Mononuclear cell (primary cell): ENCODE data around the gene ZMYM4. TPM values are rescaled to one million over a fixed set of nuclear protein-coding genes. Genes with fewer than 3 reads are reported as not detected.

Source experiments
- H3K27me3 ChIP-seq: 2 replicates; pipeline ENCODE4 v1.6.0; 2011; ENCODE audit warnings: low read length, control low read depth; ENCODE audit not compliant: insufficient read depth
- H3K4me1 ChIP-seq: 2 replicates; pipeline ENCODE4 v1.5.1; 2011; ENCODE audit warnings: mild to moderate bottlenecking, low read length, control low read depth; ENCODE audit not compliant: insufficient read depth
- H3K4me3 ChIP-seq: 2 replicates; pipeline ENCODE4 v1.5.1; 2011; ENCODE audit warnings: mild to moderate bottlenecking, low read length, moderate library complexity
- H3K9me3 ChIP-seq: 2 replicates; pipeline ENCODE4 v1.5.1; 2011; ENCODE audit warnings: low read depth, mild to moderate bottlenecking, control low read depth, low read length
- total RNA-seq: library from RNA; depleted of rRNA; stranded (reverse); fragments of >200 nt; gene quantifications from one replicate; pipeline ENCODE4 v1.2.3, GENCODE V29; 2012

The ZMYM4 gene
- total RNA-seq, 1 donor, result 31.0 TPM

DNA sequence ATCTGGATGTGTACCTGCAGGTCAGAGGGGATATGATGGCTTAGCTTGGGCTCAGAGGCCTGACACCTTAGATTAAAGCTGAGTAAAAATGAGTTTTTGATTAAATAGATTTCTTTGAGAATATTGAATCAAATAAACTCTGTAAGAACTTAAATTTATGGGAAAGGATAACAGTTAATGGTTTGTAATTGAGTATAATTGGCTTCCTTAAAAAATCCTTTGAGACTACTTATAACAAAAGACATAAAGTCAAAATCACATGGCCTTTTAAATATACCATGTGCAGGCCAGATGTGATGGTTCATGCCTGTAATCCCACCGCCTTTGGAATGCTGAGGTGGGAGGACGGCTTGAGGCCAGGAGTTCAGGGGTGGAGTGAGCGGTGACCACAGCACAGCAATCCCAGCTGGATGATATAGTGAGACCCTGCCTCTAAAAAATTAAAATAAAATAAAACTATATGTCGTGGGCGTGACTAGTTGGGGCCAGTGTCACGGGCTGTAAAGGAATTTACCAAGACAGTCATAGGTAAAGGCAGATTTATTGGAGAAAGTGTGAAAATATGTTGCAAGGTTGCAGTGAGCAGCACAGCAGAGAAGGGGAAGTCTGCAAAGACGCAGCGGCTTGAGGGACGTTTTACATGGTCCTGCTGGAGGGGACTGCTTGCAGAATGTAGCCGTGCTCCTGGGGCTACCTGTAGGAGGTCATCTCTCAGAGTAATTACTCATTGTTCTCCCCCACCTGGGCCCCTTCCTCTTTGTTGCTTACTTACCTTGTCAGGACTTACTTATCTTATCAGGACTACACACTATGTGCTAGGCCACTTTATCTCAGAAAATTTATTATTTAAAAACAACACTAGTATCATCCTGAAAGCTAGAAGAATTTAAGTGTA is 122.3 kb downstream of the ZMYM4 start:
- Histone ChIP-seq H3K9me3 (no peaks in the 10 kb centered on the region), H3K27me3 (no peaks in the 10 kb centered on the region), H3K4me3 (no peak overlapping the region), H3K4me1 (peaks cover 8% of the 10 kb centered on the region)

DNA sequence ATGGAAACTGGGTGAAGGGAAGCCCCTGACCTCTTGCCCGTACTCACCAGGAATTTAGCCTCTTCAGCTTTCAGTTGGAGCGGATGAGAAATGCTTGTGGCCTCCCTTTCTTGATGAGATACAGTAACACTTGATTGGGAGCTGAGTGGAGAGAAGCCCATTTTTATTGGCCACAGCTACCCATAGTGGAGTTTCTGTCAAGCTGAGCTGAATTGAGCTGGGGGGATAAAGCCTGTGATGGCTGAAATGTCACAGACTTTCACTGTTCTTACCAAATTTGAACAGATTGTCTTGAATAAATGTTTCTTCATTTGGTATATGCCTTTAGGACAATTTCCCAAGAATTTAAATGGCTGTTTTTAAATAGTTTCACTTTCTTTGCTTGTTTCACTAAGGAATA is 125.9 kb downstream of the ZMYM4 start:
- peaks cover 5% of the 10 kb centered on the region for H3K4me1 ChIP-seq
- H3K4me3 ChIP-seq, result no peak overlapping the region
- no peaks in the 10 kb centered on the region for H3K27me3 ChIP-seq
- H3K9me3 ChIP-seq, result no peaks in the 10 kb centered on the region

DNA sequence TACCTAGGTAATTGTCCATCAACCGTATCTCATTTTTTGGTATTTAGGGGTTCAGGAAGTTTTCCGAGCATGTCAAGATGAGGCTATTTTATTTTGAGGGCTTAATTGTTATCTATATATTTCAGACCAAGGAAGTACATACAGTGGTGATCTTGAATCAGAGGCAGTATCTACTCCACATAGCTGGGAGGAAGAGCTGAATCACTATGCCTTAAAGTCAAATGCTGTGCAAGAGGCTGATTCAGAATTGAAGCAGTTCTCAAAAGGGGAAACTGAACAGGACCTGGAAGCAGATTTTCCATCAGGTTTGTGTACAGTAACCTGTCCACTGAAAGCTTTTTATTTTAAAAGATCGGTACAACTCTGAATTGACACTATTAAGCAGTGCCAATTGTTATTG is 130.2 kb downstream of the ZMYM4 start:
- Histone ChIP-seq H3K9me3 (no peaks in the 10 kb centered on the region), H3K27me3 (no peaks in the 10 kb centered on the region), H3K4me1 (no peaks in the 10 kb centered on the region), H3K4me3 (no peak overlapping the region)

DNA sequence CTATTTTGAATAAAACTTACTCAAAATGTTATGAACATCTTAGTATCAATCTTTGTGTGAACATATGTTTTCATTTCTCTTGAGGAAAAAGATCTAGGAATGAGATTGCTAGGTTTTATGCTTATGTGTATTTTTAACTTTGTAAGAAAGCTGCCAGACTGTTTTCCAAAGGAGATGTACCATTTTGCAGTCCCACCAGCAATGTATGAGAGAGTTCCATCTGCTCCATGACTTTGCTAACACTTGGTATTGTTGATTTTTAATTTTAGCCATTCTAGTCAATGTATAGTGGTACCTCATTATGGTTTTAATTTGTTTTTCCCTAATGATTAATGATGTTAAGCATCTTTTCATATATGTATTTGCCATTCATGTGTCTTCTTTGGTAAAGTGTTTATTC is 132.5 kb downstream of the ZMYM4 start:
- Histone ChIP-seq H3K27me3 (no peaks in the 10 kb centered on the region), H3K4me3 (no peak overlapping the region), H3K9me3 (no peaks in the 10 kb centered on the region), H3K4me1 (no peaks in the 10 kb centered on the region)

DNA sequence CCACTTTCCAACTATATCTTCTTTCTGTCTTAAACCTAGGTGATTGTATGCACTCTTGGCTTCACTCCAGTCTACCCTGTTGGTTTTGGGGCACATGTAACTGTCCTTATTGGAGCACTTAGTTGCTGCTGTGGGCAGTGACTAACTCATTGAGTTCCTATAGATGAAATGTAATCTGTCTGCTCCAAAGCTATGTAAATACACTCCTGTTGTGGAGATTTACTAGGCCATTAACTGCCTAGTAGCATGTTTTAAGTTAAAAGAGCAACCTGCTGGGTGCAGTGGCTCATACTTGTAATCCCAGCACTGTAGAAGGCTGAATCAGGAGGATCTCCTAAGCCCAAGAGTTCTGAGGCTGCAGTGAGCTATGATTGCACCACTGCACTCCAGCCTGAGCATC is 137.6 kb downstream of the ZMYM4 start:
- Histone ChIP-seq H3K9me3 (no peaks in the 10 kb centered on the region), H3K4me3 (no peak overlapping the region), H3K4me1 (peaks cover 5% of the 10 kb centered on the region), H3K27me3 (no peaks in the 10 kb centered on the region)

DNA sequence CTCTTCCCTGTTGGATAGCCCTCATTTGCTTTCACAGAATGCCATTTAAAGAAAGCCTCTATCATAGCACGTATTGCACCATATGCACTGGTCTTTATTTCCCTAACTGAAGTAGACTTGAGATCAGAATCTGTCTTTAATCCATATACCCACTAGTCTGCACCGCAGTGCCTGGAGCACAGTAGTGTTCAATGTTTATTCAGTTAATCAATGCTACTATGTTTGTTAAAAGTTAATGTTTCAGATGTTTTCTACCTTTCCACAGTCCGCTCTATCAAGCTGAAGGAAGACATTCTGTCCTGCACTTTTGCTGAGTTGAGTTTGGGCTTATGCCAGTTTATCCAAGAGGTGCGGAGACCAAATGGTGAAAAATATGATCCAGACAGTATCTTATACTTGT is 139.2 kb downstream of the ZMYM4 start:
- H3K4me3 ChIP-seq, result no peak overlapping the region
- peaks cover 10% of the 10 kb centered on the region for H3K4me1 ChIP-seq
- H3K9me3 ChIP-seq, result no peaks in the 10 kb centered on the region
- H3K27me3 ChIP-seq, result no peaks in the 10 kb centered on the region

DNA sequence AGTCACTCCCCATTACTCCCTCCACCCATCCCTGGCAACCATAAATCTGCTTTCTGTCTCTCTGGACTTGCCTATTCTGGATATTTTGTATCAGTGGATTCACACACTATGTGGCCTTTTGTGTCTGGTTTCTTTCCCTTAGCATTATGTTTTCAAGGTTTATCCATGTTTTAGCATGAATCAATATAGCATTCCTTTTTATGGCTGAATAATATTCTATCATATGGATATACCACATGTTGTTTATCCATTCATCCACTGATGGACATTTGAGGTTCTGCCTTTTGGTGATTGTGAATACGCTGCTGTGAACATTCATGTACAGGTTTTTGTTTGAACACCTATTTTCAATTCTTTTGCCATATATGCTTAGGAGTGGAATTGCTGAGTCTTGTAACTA is 140.4 kb downstream of the ZMYM4 start:
- peaks cover 10% of the 10 kb centered on the region for H3K4me1 ChIP-seq
- no peaks in the 10 kb centered on the region for H3K9me3 ChIP-seq
- H3K4me3 ChIP-seq, result no peak overlapping the region
- no peaks in the 10 kb centered on the region for H3K27me3 ChIP-seq

DNA sequence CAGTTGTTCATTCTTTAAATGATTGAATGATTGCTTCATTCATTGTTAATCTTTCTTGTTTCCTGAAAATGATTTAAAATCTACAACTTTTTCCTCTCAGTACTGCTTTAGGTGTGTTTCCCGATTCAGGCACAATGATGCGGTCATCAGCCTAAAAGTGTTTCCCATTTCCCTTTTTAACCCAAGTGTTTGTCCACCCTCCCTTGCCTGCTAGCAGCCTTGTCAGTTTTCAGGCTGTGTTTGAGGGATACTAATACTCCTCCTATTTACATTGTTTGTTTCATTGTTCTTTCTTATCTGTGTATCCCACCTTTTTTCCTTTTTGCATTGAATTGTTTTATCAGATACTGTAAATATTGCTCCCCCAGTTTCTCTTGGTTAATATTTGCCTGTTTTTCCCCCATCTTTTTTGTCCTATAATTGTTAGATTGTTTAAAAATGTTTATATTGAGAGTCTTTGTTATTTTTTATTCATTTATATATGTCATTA is 157.6 kb downstream of the ZMYM4 start:
- Histone ChIP-seq H3K27me3 (no peaks in the 10 kb centered on the region), H3K4me1 (no peaks in the 10 kb centered on the region), H3K4me3 (no peak overlapping the region), H3K9me3 (no peaks in the 10 kb centered on the region)

DNA sequence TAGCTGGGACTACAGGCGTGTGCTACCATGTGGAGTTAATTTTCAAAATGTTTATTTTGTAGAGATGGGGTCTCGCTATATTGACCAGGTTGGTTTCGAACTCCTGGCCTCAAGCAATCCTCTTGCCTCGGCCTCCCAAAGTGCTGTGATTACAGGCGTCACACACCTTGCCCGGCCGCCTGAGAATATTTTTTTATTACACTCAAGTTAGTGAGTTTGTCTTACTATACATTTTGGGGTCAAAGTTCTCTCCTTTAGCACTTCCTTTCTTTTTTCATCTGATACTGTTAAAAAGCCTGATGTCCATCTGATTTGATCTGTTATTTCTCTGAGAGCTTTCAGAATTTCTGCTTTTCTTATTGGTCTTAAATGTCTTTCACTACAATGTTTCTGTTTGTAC is 159.9 kb downstream of the ZMYM4 start:
- Histone ChIP-seq H3K4me1 (no peaks in the 10 kb centered on the region), H3K9me3 (no peaks in the 10 kb centered on the region), H3K4me3 (no peak overlapping the region), H3K27me3 (no peaks in the 10 kb centered on the region)

DNA sequence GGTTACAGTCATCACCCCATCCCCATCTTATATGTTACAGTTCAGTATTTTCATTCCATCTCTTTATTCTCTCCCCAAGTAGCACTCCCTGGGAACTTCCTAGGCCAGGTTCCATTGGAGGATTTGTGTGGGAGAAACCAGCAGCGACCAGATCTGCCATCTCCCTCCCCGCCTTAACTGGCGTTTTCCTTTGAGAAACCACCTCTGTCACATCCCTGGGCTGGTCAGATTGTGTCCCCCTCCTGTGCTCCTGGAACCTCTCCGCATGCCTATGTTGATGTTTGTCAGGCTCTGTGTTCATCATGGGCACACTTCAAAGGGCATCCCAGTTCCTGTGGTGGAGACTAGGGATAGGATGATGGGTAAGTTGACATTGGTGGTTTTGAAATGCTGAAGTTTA is 162.3 kb downstream of the ZMYM4 start:
- Histone ChIP-seq H3K4me3 (no peak overlapping the region), H3K4me1 (no peaks in the 10 kb centered on the region), H3K9me3 (no peaks in the 10 kb centered on the region), H3K27me3 (no peaks in the 10 kb centered on the region)

DNA sequence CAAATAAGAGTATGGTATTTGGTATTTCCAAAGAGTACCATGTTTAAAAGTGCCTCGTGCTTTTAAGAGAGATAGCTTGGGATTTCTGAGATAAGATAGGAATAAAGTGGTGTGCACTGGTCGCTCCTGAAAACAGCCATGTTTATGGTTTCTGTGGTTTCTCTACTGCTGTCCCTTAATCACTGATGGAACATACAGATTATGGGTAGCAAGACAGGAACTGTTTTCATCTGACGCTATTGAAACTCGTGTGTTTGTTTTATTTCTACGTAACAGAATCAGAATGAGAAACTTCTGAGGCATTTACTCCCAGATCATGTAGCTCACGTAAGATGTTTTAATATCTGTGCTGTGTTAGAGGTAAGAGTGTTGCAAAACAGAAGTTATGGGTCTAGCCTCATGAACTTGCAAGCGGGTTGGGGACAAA is 162.7 kb downstream of the ZMYM4 start:
- H3K27me3 ChIP-seq, result no peaks in the 10 kb centered on the region
- H3K4me1 ChIP-seq, result no peaks in the 10 kb centered on the region
- H3K9me3 ChIP-seq, result no peaks in the 10 kb centered on the region
- no peak overlapping the region for H3K4me3 ChIP-seq

DNA sequence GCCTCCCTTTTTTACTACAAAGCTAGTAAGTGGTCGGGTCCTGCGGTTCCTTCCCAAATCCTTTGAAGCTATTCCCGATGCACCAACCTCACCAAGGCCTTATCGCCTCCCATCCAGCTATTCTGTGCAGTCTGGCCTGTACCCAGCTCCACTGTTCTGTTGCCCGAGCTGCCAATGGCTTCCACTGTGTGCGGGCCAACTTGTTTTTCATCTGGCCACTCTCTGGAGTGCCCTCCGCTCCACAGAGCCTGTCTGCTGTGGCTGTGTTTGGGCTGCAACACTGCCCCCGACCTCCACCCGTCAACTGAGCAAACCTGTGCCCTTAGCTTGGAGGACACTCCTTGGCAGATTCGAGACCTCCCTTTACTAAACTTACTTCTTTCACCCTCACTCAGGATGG is 163.7 kb downstream of the ZMYM4 start:
- Histone ChIP-seq H3K4me1 (no peaks in the 10 kb centered on the region), H3K27me3 (no peaks in the 10 kb centered on the region), H3K9me3 (no peaks in the 10 kb centered on the region), H3K4me3 (no peak overlapping the region)

DNA sequence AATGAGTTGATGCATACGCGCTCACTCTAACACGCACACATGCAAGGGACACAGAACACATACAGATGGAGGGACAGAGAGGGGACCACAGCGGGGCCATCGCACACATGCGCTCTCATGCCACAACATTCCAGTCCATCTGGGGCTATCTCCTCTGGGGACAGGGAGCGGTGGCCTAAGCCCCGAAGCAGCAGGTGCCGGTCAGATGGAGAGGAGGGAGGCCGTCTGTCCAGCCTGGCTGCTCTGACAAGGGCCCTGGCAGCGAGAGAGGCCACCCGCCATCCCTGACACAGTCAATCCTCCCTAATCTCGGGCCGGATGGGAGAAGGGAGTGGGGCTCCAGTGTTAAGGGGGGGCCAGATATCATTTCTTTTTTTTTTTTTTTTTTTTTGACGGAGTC is 165.2 kb downstream of the ZMYM4 start:
- Histone ChIP-seq H3K4me3 (no peak overlapping the region), H3K4me1 (no peaks in the 10 kb centered on the region), H3K9me3 (no peaks in the 10 kb centered on the region), H3K27me3 (no peaks in the 10 kb centered on the region)

DNA sequence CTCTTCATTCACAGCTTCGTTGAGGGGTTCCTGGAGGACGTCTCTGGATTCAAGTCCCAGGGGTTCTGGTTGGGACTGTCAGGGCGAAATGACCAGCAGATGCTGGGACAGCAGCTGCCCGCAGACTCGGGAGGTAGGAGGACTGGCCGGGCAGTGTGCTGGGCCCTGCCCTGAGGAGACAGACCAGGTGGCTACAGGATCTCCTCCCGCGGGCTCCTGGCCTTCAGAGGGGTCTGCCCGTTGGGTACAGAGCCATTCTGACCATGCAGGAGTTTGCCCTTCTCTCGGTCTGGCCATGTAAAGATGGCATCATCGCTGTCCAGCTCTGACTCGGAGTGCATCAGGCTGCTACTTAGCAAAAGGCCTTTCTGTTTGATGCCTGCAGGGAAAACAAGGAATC is 166.2 kb downstream of the ZMYM4 start:
- Histone ChIP-seq H3K27me3 (no peaks in the 10 kb centered on the region), H3K4me3 (no peak overlapping the region), H3K9me3 (no peaks in the 10 kb centered on the region), H3K4me1 (no peaks in the 10 kb centered on the region)

DNA sequence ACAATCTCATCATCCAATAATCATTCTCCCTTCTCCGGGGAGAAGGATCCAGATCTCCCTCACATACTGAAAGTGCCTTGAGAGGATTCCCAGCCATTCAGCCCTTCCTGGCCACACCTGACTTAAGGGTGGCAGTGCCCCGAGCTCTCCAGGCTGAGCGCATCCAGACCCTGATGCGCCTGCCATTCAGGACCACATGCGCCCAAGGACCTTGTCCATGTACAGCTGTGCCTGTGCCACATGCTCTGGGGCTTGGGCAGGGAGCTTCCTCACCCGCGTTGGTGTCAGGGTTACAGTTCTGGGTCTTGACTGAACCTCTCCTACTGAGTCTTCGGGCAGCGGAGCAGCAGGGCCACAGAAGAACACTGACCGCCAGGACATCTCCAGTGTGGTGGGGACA is 167.6 kb downstream of the ZMYM4 start:
- Histone ChIP-seq H3K4me3 (no peak overlapping the region), H3K27me3 (no peaks in the 10 kb centered on the region), H3K9me3 (no peaks in the 10 kb centered on the region), H3K4me1 (no peaks in the 10 kb centered on the region)

DNA sequence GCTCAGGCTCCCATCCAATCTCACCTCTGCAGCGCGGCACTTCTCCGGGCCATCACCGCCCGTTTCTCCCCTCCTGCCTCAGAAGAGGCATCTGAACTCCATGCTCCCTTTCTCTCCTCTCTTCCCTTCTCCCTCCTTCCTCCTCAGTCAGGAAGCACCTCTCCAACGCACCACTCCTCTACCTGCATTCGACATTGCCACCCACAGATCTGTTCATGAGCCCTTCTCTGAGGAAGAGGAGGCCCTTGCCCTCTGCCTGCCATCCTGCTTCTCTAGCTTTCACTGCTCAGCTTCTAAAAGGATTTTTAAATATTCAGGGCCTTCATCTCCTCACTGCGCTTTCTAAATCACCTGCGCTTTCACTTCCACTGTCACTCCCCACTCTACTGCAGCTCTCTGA is 168.7 kb downstream of the ZMYM4 start:
- Histone ChIP-seq H3K9me3 (no peaks in the 10 kb centered on the region), H3K4me3 (no peak overlapping the region), H3K27me3 (no peaks in the 10 kb centered on the region), H3K4me1 (peaks cover 3% of the 10 kb centered on the region)
